ENCODE results near the gene EPB41L1.
A peak's percentile ranks its signal among the peaks of the same experiment; 100 is the strongest.

Gene EPB41L1

GRCh38 chr20:36217226-36217625 lies 62.7 kb downstream of the EPB41L1 start:
- DNase-seq (ENCODE audit: insufficient read length, low spot score) (no peak), FAIRE-seq (no peak)

- no peak for FAIRE-seq
- DNase-seq (ENCODE audit: insufficient read length, low spot score), result no peak
Observed at GRCh38 chr20:36218380-36219064, 64.0 kb downstream of the EPB41L1 start.

- FAIRE-seq, result no peak
Observed at GRCh38 chr20:36219671-36220220, 65.2 kb downstream of the EPB41L1 start.

GRCh38 chr20:36225666-36226065 lies 71.1 kb downstream of the EPB41L1 start:
- FAIRE-seq (no peak), DNase-seq (ENCODE audit: insufficient read length, low spot score) (no peak)

More at GRCh38 chr20:36219671-36220220, 65.2 kb downstream of the EPB41L1 start:
- DNase-seq (ENCODE audit: insufficient read length, low spot score), result no peak

- DNase-seq (ENCODE audit: insufficient read length, low spot score), result no peak
- FAIRE-seq, result peak; percentile 9
Observed at GRCh38 chr20:36228770-36229169, 74.2 kb downstream of the EPB41L1 start.

GRCh38 chr20:36230019-36230418 lies 75.5 kb downstream of the EPB41L1 start:
- no peak for DNase-seq (ENCODE audit: insufficient read length, low spot score)
- FAIRE-seq, result no peak

- no peak for FAIRE-seq
Observed at GRCh38 chr20:36231331-36231730, 76.8 kb downstream of the EPB41L1 start.

GRCh38 chr20:36234771-36235320 lies 80.3 kb downstream of the EPB41L1 start:
- FAIRE-seq, result no peak
- DNase-seq (ENCODE audit: insufficient read length, low spot score), result no peak

More at GRCh38 chr20:36231331-36231730, 76.8 kb downstream of the EPB41L1 start:
- no peak for DNase-seq (ENCODE audit: insufficient read length, low spot score)

- FAIRE-seq, result no peak
- peak; percentile 84 for DNase-seq (ENCODE audit: insufficient read length, low spot score)
Observed at GRCh38 chr20:36235892-36236785, 81.6 kb downstream of the EPB41L1 start, which contains the start of gene AAR2. AAR2 (plus strand) TSS chr20:36236478; CDS start chr20:36239869, 3,391 bp downstream.

GRCh38 chr20:36236786-36237121 lies 82.2 kb downstream of the EPB41L1 start:
- DNase-seq (ENCODE audit: insufficient read length, low spot score) (no peak), FAIRE-seq (no peak)

- no peak for DNase-seq (ENCODE audit: insufficient read length, low spot score)
Observed at GRCh38 chr20:36237477-36237876, 82.9 kb downstream of the EPB41L1 start.

GRCh38 chr20:36238153-36238552 lies 83.6 kb downstream of the EPB41L1 start:
- no peak for FAIRE-seq
- no peak for DNase-seq (ENCODE audit: insufficient read length, low spot score)

More at GRCh38 chr20:36237477-36237876, 82.9 kb downstream of the EPB41L1 start:
- no peak for FAIRE-seq

GRCh38 chr20:36238760-36239159 lies 84.2 kb downstream of the EPB41L1 start:
- no peak for FAIRE-seq

GRCh38 chr20:36240076-36240475 lies 85.5 kb downstream of the EPB41L1 start:
- FAIRE-seq (no peak), DNase-seq (ENCODE audit: insufficient read length, low spot score) (no peak)

More at GRCh38 chr20:36238760-36239159, 84.2 kb downstream of the EPB41L1 start:
- DNase-seq (ENCODE audit: insufficient read length, low spot score), result no peak

GRCh38 chr20:36241678-36242077 lies 87.1 kb downstream of the EPB41L1 start:
- FAIRE-seq (no peak), DNase-seq (ENCODE audit: insufficient read length, low spot score) (no peak)

GRCh38 chr20:36243726-36244125 lies 89.2 kb downstream of the EPB41L1 start:
- DNase-seq (ENCODE audit: insufficient read length, low spot score) (no peak), FAIRE-seq (no peak)

GRCh38 chr20:36246401-36246800 lies 91.9 kb downstream of the EPB41L1 start:
- FAIRE-seq, result no peak
- no peak for DNase-seq (ENCODE audit: insufficient read length, low spot score)

- FAIRE-seq (no peak), DNase-seq (ENCODE audit: insufficient read length, low spot score) (no peak)
Observed at GRCh38 chr20:36248836-36249235, 94.3 kb downstream of the EPB41L1 start.

GRCh38 chr20:36249450-36249849 lies 94.9 kb downstream of the EPB41L1 start:
- FAIRE-seq (no peak), DNase-seq (ENCODE audit: insufficient read length, low spot score) (no peak)

GRCh38 chr20:36251426-36251825 lies 96.9 kb downstream of the EPB41L1 start:
- DNase-seq (ENCODE audit: insufficient read length, low spot score) (no peak), FAIRE-seq (no peak)

- no peak for FAIRE-seq
Observed at GRCh38 chr20:36252511-36252910, 98.0 kb downstream of the EPB41L1 start.

More at GRCh38 chr20:36252511-36252910, 98.0 kb downstream of the EPB41L1 start:
- no peak for DNase-seq (ENCODE audit: insufficient read length, low spot score)
